Neural cell (in vitro differentiated cells): ENCODE measurements around the gene TBL1XR1.

Source experiments
- EP300 ChIP-seq: fragments of 450-650 bp; conservative IDR thresholded peaks from 2 replicates; pipeline ENCODE4 v1.6.1; 2014; ENCODE audit warnings: antibody characterized with exemption, mild to moderate bottlenecking, moderate library complexity; ENCODE audit not compliant: poor library complexity, severe bottlenecking
- EZH2 ChIP-seq: fragments of 200-600, 300-800 bp; shearing (Covaris generic), sonication (generic); IDR thresholded peaks from 2 replicates; pipeline ENCODE4 v1.6.1; 2014; ENCODE audit warnings: antibody characterized with exemption, low read length, borderline replicate concordance, mild to moderate bottlenecking; ENCODE audit not compliant: insufficient read depth, poor library complexity, severe bottlenecking
- MXI1 ChIP-seq: fragments of 450-650 bp; conservative IDR thresholded peaks from 2 replicates; pipeline ENCODE4 v1.6.1; 2014; ENCODE audit warnings: antibody characterized with exemption, mild to moderate bottlenecking; ENCODE audit not compliant: poor library complexity, severe bottlenecking
- POLR2AphosphoS5 ChIP-seq: IDR thresholded peaks from 2 replicates; pipeline ENCODE4 v1.6.1; 2012
- REST ChIP-seq: IDR thresholded peaks from 2 replicates; pipeline ENCODE4 v1.6.1; 2012; ENCODE audit warnings: borderline replicate concordance
- TAF1 ChIP-seq: IDR thresholded peaks from 2 replicates; pipeline ENCODE4 v1.6.1; 2012; ENCODE audit warnings: low read depth
- TF ChIP-seq, protein P1 (sequence below): fragments of 450-650 bp; IDR thresholded peaks from 2 replicates; pipeline ENCODE4 v1.5.1; 2014; ENCODE audit warnings: antibody characterized with exemption, mild to moderate bottlenecking, moderate library complexity; ENCODE audit not compliant: poor library complexity, severe bottlenecking

DNA sequence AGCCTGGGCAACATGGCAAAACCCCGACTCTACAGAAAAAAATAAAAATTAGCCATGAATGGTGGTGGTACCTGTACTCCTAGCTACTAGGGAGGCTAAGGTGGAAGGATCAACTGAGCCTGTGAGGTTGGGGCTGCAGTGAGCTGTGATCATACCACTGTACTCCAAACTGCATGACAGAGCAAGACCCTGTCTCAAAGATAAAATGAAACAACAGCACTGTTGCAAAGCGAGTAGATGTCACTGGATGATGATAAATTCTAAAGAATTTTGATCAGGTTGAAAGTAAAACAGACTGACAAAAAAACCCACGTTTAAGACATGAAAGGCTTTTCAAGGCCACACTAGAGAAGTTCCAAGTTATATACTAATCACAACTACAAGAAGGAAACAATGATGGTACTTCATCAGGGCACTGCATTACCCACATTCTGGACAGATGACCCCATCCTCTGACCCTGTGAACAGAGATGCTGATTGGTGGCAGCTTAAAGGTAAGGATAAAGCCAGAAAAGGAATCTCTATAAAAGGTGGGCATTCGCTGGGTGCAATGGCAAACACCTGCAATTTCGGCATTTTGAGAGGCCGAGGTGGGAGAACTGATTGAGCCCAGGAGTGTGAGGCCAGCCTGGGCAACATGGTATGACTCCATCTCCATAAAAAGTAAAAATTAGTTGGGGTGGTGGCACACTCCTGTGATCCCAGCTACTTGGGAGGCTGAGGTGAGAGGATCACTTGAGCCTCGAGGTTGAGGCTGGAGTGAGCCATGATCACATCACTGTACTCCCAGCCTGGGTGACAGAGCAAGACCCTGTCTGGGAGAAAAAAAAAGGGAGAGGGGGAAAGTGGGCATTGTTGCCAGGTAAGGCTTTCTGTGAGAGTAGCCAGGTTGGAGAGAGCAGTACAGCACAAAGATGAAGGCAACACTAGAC is 59.2 kb downstream of the TBL1XR1 start:
- TF ChIP-seq EZH2 (no peak), POLR2AphosphoS5 (no peak), MXI1 (no peak), TAF1 (no peak), REST (no peak), EP300 (no peak)
- TF ChIP-seq, protein P1, sequence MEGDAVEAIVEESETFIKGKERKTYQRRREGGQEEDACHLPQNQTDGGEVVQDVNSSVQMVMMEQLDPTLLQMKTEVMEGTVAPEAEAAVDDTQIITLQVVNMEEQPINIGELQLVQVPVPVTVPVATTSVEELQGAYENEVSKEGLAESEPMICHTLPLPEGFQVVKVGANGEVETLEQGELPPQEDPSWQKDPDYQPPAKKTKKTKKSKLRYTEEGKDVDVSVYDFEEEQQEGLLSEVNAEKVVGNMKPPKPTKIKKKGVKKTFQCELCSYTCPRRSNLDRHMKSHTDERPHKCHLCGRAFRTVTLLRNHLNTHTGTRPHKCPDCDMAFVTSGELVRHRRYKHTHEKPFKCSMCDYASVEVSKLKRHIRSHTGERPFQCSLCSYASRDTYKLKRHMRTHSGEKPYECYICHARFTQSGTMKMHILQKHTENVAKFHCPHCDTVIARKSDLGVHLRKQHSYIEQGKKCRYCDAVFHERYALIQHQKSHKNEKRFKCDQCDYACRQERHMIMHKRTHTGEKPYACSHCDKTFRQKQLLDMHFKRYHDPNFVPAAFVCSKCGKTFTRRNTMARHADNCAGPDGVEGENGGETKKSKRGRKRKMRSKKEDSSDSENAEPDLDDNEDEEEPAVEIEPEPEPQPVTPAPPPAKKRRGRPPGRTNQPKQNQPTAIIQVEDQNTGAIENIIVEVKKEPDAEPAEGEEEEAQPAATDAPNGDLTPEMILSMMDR = no peak
